Suprapubic skin (tissue), 4 donors: ENCODE measurements around the gene SHKBP1. TPM values are rescaled to one million over a fixed set of nuclear protein-coding genes. Genes with fewer than 3 reads are reported as not detected.
"Not testable (repeated sequence)": the region's sequence is repeated elsewhere in the genome, so short reads cannot be mapped to it uniquely, and the experiment has no call there.

Experiments
- DNase-seq, 2 donors: peaks; one replicate each; pipeline ENCODE4 v3.0.0-alpha.2; 2019; ENCODE audit warnings: low spot score in 2 of 2
- H3K27ac ChIP-seq: fragments of 200-600 bp; sonication (generic); one replicate; pipeline ENCODE4 v1.5.1; 2019
- H3K27me3 ChIP-seq: fragments of 200-600 bp; sonication (generic); one replicate; pipeline ENCODE4 v1.5.1; 2019
- H3K36me3 ChIP-seq: fragments of 200-600 bp; sonication (generic); one replicate; pipeline ENCODE4 v1.5.1; 2019
- H3K4me1 ChIP-seq: fragments of 200-600 bp; sonication (generic); one replicate; pipeline ENCODE4 v1.5.1; 2019
- H3K4me3 ChIP-seq: fragments of 200-600 bp; sonication (generic); one replicate; pipeline ENCODE4 v1.5.1; 2019; ENCODE audit warnings: mild to moderate bottlenecking
- H3K9me3 ChIP-seq: fragments of 200-600 bp; sonication (generic); one replicate; pipeline ENCODE4 v1.5.1; 2019
- EP300 ChIP-seq: sonication (generic); formaldehyde crosslinking; IDR thresholded peaks from one replicate; pipeline ENCODE4 v1.6.1; 2017; ENCODE audit warnings: antibody characterized with exemption
- POLR2A ChIP-seq, 2 donors: fragments of 450-650 bp; IDR thresholded peaks; one replicate each; pipeline ENCODE4 v1.6.1; 2017; ENCODE audit warnings: antibody characterized with exemption in 2 of 2, mild to moderate bottlenecking in 2 of 2, moderate library complexity in 2 of 2
- POLR2AphosphoS5 ChIP-seq, 3 donors: sonication (generic); formaldehyde crosslinking; IDR thresholded peaks; one replicate each; pipeline ENCODE4 v1.6.1; 2017; ENCODE audit warnings: antibody characterized with exemption in 3 of 3
- WGBS: methylation state at CpG from one replicate; pipeline ENCODE4 v1.1.5; 2018; 5-methylcytosine and 5-hydroxymethylcytosine counted together
- total RNA-seq, 4 donors: library from RNA; depleted of rRNA; stranded (reverse); fragments of >200 nt; gene quantifications; one replicate each; pipeline ENCODE4 v1.1.0, GENCODE V29; 2016
- TF ChIP-seq, protein P1 (sequence below), 2 donors: fragments of 200-600 bp in 1 of 2; fragments of 450-650 bp in 1 of 2; sonication (generic) in 1 of 2; IDR thresholded peaks; one replicate each; pipeline ENCODE4 v1.5.1; 2016 to 2019; ENCODE audit warnings: antibody characterized with exemption in 2 of 2, mild to moderate bottlenecking in 1 of 2, moderate library complexity in 1 of 2

Gene SHKBP1
- total RNA-seq, 4 donors from 2014 or later = 42.2 to 58.3 (median 51.1) TPM

DNA sequence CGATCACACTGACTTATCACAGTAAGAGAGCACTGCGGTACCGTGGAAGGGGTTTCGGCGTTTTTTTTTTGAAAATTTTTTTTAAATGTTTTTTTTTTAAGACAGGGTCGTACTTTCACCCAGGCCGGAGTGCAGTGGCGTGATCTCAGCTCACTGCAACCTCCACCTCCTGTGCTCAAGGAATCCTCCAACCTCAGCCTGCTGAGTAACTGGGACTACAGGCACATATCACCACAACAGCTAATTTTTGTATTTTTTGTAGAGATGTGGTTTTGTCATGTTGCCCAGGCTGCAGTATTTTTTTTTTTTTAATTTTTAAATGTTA is 43.5 kb downstream of the SHKBP1 start:
- 91% methylated on average over 8 of the region's 8 CpGs for WGBS
- H3K36me3 ChIP-seq = peaks cover 48% of the 10 kb centered on the region

DNA sequence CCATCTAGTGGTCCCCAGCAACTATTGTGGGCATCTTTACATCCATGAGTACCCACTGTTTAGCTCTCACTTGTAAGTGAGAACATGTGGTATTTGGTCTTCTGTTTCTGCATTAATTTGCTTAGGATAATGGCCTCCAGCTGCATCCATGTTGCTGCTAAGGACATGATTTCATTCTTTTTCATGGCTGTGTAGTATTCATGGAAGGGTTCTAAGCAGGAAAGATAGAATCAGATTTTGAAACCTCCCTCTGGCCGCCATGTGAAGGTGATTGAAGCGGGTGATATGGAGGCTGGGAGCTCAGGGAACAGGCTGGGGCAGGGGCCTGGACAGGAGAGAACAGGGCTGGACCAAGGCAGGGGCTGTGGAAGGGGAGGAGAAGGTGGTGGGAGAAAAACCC is 44.6 kb downstream of the SHKBP1 start:
- DNase-seq = no peak
- no peak overlapping the region for H3K4me3 ChIP-seq
- TF ChIP-seq POLR2A (IDR thresholded peaks at IDR 0.05) (no peak), EP300 (no peak), POLR2AphosphoS5 (IDR thresholded peaks at IDR 0.05) (no peak)
- TF ChIP-seq, protein P1, sequence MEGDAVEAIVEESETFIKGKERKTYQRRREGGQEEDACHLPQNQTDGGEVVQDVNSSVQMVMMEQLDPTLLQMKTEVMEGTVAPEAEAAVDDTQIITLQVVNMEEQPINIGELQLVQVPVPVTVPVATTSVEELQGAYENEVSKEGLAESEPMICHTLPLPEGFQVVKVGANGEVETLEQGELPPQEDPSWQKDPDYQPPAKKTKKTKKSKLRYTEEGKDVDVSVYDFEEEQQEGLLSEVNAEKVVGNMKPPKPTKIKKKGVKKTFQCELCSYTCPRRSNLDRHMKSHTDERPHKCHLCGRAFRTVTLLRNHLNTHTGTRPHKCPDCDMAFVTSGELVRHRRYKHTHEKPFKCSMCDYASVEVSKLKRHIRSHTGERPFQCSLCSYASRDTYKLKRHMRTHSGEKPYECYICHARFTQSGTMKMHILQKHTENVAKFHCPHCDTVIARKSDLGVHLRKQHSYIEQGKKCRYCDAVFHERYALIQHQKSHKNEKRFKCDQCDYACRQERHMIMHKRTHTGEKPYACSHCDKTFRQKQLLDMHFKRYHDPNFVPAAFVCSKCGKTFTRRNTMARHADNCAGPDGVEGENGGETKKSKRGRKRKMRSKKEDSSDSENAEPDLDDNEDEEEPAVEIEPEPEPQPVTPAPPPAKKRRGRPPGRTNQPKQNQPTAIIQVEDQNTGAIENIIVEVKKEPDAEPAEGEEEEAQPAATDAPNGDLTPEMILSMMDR (IDR thresholded peaks at IDR 0.05) = no peak
- H3K27ac ChIP-seq = no peak overlapping the region
- peaks cover 59% of the 10 kb centered on the region for H3K36me3 ChIP-seq
- peaks cover 6% of the 10 kb centered on the region for H3K4me1 ChIP-seq
- no peaks in the 10 kb centered on the region for H3K27me3 ChIP-seq
- 100% methylated on average over 2 of the region's 2 CpGs for WGBS
- no peaks in the 10 kb centered on the region for H3K9me3 ChIP-seq

More for the DNA sequence above, 43.5 kb downstream of the SHKBP1 start:
- Histone ChIP-seq H3K4me1 (peaks cover 17% of the 10 kb centered on the region), H3K27ac (no peak overlapping the region), H3K4me3 (no peak overlapping the region), H3K9me3 (no peaks in the 10 kb centered on the region), H3K27me3 (no peaks in the 10 kb centered on the region)
- DNase-seq = no peak
- no peak for TF ChIP-seq EP300
- TF ChIP-seq POLR2A (IDR thresholded peaks at IDR 0.05) = no peak
- no peak for TF ChIP-seq POLR2AphosphoS5 (IDR thresholded peaks at IDR 0.05)

DNA sequence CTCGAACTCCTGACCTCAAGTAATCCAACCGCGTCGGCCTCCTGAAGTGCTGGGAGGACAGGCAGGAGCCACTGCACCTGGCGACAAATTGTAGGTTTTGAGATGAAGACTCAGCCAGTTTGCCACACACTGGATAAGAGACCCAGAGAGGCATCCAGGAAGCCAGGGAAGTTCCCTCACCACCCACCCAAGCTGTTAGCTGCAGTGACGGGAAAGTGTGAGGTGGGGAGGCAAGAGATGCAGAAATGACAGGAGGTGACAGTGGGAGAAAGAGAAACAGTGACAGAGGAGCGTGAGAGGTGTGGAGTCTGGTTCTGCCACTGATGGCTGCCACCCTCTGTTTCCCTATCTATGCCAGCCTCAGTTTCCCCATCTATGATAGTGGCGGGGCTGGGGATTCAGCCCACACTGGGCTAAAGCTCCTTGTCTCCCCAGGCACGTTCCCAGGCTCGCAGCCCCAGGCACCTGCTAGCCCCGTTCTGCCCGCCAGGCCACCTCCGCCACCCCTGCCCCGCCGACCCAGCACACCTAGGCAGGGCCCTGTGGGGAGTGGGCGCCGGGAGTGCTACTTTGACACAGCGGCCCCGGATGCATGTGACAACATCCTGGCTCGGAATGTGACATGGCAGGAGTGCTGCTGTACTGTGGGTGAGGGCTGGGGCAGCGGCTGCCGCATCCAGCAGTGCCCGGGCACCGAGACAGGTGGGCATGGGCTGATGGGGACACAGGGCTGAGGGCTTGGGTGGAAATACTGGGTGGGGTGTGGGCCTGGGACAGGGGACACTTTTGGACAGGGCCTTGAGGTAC is 45.5 kb downstream of the SHKBP1 start:
- no peaks in the 10 kb centered on the region for H3K4me1 ChIP-seq
- H3K27ac ChIP-seq = no peak overlapping the region
- peaks cover 67% of the 10 kb centered on the region for H3K36me3 ChIP-seq
- no peaks in the 10 kb centered on the region for H3K9me3 ChIP-seq
- DNase-seq = no peak
- H3K27me3 ChIP-seq = no peaks in the 10 kb centered on the region
- H3K4me3 ChIP-seq = no peak overlapping the region
- WGBS = 94% methylated on average over 9 of the region's 24 CpGs
- no peak for TF ChIP-seq POLR2A (IDR thresholded peaks at IDR 0.05)
- TF ChIP-seq POLR2AphosphoS5 (IDR thresholded peaks at IDR 0.05) = no peak
- TF ChIP-seq, protein P1 (IDR thresholded peaks at IDR 0.05) = no peak
- TF ChIP-seq EP300 = no peak

DNA sequence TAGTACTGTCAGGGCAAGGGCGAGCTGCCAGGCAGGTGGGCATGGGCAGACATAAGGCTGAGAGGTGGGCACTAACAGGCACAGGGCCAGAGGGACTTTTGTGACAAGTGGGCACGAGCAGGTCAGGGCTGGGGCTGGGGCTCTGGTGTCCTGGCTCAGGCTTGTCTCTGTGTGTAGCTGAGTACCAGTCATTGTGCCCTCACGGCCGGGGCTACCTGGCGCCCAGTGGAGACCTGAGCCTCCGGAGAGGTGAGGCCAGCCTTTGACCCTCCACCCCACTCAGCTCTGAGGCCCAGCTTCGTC is 46.1 kb downstream of the SHKBP1 start:
- Histone ChIP-seq H3K4me1 (no peaks in the 10 kb centered on the region), H3K9me3 (no peaks in the 10 kb centered on the region), H3K27ac (no peak overlapping the region), H3K4me3 (no peak overlapping the region), H3K36me3 (peaks cover 73% of the 10 kb centered on the region), H3K27me3 (no peaks in the 10 kb centered on the region)
- 94% methylated on average over 7 of the region's 7 CpGs for WGBS
- no peak for DNase-seq
- TF ChIP-seq POLR2A (IDR thresholded peaks at IDR 0.05) (no peak), EP300 (no peak), POLR2AphosphoS5 (IDR thresholded peaks at IDR 0.05) (no peak)
- TF ChIP-seq, protein P1 (IDR thresholded peaks at IDR 0.05) = no peak

DNA sequence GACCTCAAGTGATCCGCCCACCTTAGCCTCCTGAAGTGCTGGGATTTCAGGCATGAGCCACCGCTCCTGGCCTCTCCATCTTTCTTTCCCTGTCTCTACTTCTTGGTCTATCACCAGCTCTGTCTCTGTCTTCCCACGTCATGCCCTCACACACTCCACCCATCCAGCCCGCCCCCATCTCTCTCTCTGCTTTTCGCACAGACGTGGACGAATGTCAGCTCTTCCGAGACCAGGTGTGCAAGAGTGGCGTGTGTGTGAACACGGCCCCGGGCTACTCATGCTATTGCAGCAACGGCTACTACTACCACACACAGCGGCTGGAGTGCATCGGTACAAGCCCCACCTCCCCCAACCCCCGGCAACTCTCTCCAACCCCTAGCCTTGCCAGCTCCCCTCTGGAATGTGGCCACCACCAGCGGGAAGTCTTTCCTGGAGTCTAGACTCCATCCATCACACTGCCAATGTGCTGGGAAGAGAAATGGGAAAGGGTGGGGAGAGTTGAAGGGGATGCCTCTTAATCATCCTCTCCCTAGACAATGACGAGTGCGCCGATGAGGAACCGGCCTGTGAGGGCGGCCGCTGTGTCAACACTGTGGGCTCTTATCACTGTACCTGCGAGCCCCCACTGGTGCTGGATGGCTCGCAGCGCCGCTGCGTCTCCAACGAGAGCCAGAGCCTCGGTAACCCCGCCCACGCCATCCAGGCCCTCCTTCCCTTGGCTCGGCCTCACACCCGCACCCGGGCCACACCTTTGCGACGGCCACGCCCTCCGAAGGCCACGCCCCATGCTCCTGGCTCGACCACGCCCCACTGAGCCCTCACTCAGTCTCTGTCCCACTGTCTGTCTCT is 47.0 kb downstream of the SHKBP1 start:
- WGBS = 52% methylated on average over 41 of the region's 41 CpGs
- Histone ChIP-seq H3K36me3 (peaks cover 80% of the 10 kb centered on the region), H3K9me3 (no peaks in the 10 kb centered on the region), H3K4me3 (no peak overlapping the region), H3K4me1 (no peaks in the 10 kb centered on the region), H3K27ac (no peak overlapping the region), H3K27me3 (no peaks in the 10 kb centered on the region)
- TF ChIP-seq POLR2A (IDR thresholded peaks at IDR 0.05) (no peak), EP300 (no peak)
- no peak for DNase-seq

DNA sequence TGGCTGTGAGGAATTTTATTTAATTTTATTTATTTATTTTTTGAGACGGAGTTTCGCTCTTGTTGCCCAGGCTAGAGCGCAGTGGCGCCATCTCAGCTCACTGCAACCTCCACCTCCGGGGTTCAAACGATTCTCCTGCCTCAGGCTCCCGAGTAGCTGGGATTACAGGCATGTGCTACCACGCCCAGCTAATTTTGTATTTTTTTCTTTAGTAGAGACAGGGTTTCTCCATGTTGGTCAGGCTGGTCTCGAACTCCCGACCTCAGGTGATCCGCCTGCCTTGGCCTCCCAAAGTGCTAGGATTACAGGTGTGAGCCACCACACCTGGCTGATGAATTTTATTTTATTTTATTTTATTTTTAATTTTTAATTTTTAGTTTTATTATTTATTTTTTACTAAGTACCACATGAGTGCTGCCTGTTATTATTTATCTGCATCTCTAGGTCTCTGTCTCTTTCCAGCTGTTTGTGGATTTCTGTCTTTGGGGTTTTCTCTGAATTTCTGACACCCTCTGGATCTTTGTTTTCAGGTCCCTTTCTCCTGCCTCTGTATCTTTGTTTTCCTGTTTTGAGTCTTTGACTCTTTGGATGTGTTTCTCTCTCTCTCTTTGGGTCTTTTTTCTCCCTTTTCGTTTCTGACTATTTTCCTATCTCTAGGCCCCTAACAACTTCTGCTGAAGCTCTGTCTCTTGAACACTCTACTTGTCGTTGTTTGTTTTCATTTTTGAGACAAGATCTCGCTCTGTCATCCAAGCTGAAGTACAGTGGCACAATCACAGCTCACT is 47.9 kb downstream of the SHKBP1 start:
- H3K4me3 ChIP-seq, DNase-seq, H3K27ac ChIP-seq, H3K4me1 ChIP-seq, H3K27me3 ChIP-seq, H3K9me3 ChIP-seq: not testable (repeated sequence)
- 79% methylated on average over 14 of the region's 14 CpGs for WGBS
- H3K36me3 ChIP-seq = peaks cover 80% of the 10 kb centered on the region
